Globus pallidus (tissue), 1 donor: Measurements from ENCODE around the gene DNAI2.

Source experiments
- DNase-seq: peaks from one replicate; pipeline ENCODE4 v3.0.0-alpha.2; 2015; ENCODE audit warnings: low spot score

Gene DNAI2, protein sequence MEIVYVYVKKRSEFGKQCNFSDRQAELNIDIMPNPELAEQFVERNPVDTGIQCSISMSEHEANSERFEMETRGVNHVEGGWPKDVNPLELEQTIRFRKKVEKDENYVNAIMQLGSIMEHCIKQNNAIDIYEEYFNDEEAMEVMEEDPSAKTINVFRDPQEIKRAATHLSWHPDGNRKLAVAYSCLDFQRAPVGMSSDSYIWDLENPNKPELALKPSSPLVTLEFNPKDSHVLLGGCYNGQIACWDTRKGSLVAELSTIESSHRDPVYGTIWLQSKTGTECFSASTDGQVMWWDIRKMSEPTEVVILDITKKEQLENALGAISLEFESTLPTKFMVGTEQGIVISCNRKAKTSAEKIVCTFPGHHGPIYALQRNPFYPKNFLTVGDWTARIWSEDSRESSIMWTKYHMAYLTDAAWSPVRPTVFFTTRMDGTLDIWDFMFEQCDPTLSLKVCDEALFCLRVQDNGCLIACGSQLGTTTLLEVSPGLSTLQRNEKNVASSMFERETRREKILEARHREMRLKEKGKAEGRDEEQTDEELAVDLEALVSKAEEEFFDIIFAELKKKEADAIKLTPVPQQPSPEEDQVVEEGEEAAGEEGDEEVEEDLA

DNA sequence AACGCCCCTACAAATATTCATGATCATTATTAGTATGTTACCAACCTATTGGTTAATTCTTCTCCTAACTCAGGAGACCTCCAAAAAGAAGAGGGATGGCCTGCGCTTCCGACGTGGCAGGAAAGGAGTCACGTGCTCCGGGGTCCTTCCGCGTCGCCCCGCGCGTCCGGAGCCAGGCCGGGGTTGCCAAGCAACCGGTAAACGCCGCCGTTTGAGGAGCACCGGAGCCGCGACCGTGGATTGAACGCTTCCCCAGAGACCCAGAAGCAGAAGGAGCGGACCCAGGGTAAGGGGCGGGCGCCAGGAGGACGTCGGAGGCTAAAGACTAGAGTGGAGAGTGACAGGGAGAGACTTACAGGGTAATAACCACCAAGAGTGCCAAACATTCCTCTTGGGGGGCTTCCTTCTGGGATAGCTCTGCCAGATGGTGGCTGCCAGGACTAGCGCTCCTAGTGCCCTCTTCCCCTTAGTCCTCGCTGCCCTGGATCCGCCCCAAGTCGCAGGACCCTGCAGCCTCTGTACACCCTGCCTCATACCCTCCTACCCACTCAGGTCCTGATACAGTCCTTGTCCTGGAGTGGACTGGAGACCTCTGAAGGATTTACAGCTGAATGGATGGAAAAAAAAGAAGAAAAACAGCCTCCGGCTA lies at the start of gene DNAI2:
Gene DNAI2 (plus strand): TSS at position 175 of the 649 bp plus-strand sequence. CDS start 7,584 bp downstream, outside the sequence.
- no peak for DNase-seq

DNA sequence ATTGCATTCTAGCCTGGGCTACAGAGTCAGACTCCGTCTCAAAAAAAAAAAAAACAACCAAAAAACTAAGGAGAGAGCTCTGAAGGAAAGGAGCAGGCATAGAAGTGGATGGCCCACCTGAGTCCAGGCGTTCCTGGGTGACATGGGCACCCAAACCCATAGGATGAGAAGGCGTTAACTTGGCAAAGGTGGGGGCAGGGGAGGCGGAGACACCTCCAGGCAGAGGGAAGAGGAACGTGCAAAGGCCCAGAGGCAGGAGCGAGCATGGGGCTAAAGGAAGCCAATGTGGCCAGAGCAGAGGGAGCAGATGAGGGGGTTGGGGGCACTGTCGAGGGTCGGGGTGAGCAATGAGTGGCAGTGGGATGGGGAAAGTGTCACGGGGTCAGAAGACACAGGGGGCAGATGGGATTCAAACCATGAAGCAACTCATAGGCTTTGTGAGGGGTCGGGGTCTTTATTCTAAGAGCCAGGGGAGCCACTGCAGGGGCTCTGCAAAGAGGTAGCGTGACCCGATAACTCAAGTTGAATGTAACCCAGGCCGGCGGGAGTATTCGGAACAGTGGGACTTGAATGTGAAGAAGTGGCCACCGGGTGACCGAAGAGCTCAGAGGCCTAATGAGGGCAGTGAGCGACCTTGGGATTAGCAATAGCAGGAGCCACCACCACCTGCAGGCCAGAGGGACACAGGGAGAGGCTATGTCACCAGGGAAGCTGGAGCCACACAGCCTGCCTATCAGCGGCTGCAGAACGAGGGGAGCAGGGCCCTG lies 48.9 kb upstream of the DNAI2 start:
- no peak for DNase-seq

DNA sequence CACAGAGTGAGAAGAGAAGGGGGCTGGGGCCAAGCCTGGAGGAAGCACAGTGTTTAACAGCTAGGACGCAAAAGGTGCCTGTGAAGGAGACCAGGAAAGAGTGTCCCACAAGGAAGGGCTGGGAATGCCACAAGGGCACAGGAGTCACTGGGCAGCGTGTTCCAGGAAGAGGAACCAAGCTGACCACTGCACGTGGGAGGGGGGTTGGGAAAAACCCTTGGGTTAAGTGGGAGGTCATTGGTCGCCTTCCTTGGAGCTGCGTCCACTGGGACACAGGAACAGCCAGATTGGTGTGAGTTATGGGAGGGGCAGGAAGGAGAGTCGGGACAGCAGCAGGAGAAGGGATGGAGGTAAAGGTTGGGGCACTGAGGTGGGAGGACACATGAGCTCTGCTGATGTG lies 47.8 kb upstream of the DNAI2 start:
- DNase-seq = no peak

DNA sequence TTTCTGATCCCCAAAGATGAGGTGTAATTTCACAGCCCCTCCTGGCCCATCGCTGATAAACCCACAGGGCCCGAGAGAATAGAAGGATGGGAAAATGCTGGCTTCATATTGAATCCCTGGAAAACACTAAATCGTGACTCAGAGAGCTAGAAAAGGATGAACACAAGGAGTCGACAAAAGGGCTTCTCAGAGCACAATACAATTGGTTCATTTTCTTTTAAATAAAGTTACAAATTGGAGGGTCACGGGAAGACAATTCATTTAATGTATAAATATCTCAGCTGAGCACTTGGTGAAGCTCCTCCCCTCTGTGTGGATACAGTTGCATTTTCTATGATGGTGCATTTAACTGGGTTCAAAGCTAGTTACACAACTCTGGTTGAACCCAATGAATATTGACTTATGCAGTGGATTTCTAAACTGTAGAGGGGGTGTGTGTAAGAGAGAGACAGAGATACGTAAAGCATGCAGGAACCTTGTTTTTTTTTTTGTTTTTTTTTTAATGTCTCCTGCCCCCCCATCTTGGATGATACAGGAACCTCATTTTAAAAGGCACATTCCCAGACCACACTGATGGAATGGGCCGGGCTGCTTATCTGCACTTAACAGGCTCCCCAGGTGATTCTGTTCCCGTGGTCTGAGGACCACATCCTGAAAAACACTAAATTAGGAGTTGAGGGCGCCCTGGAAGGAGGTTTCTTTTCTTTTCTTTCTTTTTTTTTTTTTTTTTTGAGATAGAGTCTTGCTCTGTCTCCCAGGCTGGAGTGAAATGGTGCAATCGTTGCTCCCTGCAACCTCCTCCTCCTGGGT lies 46.6 kb upstream of the DNAI2 start:
- no peak for DNase-seq

DNA sequence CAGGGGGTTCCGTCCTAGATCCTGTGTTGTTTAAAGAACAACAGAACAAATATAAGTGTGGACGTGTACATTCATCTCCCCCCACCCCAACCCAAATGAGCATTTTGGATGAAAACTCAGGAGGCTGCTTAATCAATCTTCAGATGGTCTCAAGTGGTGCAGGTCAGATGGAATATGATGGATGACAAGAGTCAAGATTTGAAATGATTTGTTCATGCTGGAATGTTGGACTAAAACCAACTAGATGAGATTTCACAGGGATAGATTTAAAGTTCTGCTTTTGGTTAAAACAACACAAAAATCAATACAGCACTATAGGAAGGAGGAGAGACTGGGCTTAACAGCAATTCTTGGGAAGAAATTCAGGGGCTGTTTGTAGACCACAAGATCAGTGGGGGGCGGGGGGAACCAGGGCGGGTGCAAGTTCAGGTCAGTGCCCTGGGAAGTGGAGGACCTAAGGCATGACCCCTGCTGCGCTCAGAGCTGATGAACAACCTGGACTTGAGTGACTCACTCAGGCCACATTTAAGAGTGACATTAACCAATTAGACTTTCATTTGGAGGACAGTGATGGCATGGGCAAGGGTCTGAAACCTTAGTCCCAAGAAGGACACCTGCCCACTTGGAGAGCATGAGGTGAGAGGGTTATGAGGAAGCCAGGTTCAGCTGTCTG lies 45.6 kb upstream of the DNAI2 start:
- DNase-seq = no peak

DNA sequence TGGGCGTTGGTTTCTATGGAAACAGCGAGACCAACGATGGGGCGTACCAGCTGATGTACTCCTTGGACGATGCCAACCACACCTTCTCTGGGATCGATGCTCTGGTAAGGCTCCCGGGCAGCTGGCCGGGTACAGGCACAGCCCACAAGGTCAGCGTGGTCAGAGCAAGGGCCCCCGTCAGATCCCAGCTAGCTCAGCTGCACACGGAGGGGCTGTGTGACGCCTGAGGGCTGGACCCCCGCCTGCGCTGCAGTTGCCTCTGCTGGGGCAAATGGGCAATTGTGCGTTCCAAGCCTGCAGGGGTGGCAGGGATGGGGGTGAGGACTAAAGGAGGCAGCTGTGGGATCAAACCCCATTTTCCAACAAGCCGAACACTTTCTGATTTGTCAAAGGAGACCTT lies 43.1 kb upstream of the DNAI2 start:
- DNase-seq = no peak

DNA sequence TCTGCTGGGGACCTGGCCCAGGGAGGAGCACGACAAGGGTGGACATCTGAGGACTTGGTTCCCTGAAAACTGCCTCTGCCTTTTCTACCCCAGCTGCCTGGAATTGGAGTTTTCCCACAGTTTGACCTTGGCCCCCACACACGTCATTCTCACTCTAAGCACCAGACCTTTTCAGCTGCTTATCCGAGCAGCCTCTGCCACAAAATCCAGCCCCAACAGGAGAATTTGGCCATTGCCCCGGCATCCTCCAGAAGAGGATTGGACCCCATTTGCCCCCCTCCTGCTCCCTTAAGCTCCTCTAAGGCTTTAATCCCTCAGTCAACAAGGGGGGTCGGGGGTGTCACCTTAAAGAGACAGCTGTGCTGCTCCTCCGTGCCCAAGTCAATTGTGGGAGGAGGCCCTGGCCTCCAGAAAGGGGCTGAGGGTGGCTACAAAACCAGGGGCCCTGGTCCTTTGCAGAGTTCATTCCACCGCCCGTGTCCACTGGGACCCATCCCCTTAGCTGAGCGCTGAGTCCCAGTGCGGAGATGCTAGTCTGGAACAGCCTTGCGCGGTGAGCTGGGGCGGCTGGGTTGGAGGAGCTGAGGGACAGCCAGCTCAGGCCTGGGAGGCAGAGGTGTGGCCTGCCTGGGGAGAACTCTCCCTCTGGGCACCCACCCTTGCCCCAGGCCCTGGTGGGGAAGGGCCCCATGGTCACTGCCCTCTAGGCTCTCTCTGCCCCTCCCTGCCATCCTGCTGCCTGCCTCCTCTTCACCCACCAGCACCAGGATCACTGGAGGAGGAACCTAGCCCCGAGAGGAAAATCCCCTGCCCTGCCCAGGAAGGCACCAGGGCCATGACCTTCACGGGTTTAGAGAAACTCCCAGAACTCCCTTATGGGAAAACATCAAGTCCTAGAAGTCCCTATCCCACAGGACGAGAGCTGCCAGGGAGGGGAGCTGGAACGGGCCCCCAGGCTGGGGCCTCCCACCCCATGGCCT lies 41.8 kb upstream of the DNAI2 start:
- no peak for DNase-seq

DNA sequence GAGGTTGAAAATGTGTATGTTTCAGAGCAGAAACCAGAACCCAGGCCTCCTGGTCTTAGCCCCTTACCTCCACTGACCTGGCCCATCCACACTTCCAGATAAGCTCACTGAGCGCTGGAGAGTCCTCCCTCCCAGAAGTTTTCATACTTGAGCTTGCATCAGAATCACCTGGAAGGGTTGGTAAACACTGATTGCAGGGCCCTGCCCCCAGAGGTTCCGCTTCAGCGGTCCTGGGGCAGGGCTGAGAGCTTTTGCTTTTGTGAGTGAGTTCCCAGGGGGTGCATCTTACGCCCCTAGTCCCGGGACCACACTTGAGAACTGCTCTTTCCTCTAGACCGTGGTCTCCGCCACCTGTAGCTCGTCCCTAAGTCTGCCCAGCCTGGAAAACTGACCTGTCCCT lies 40.1 kb upstream of the DNAI2 start:
- no peak for DNase-seq

DNA sequence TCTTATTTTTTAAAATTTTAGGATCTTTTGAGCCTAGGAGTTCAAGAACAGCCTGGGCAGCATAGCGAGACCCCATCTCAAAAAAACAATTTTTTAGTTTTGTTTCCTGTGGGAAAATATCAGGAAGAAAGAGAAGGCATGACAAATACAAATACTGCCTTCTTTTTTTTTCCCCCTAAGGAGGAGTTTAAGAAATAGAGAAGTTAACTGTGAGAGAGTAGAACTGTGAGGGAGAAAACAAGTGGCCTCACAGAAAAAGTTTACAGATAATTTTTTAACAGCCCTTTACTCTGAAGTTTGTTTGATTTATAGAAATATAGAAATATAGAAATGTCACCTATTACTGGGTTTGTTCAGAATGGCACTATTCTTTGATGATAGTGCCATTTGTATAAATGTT lies 39.5 kb upstream of the DNAI2 start:
- no peak for DNase-seq

DNA sequence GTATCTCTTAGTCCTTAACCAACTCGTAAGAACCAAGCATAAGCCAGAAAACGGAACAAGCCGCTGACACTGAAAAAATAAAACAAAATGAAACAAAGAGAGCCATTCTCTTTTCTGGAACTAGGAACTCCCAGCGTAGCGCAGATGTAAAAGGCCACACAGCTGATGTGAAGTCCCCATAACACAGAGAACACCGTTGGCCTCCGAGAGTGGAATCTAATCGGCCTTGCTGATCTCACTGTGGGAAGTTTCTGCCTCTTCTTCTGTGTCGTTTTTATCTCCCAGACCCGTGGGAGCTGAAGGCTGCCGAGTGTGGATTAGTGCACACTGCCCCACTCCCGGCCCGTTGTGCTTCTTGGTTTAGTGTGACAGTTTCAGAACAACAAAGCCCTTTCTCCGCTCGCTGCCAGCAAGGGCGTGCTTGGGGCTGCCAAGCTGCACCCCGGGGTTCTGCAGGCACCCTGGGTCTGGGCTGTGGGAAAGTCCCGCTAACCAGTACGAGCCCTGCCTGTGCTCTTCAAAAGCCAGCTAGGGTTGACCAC lies 38.9 kb upstream of the DNAI2 start:
- DNase-seq = peak; percentile 92

DNA sequence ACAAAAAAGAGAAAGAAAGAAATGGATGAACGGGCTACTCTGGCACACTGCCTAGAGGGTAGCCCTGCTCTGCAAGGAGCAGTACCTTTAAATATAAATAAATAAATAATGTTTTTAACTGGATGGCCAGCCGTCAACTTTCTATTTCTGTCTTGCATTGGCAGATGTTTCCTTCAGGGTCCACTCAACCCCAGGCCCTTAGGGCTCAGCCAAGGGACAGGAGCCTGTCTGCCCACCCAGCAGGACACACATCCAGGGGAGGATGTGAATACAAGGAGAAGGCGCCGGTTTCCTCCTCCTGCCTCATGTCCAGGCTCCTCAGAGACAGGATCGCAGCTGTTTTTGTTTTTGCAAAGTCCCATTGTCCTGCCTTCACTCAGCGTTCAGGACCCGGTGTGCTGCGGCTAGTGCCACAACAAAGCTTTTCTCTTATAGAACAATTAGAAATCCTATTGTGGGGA lies 38.1 kb upstream of the DNAI2 start:
- peak; percentile 67 for DNase-seq

DNA sequence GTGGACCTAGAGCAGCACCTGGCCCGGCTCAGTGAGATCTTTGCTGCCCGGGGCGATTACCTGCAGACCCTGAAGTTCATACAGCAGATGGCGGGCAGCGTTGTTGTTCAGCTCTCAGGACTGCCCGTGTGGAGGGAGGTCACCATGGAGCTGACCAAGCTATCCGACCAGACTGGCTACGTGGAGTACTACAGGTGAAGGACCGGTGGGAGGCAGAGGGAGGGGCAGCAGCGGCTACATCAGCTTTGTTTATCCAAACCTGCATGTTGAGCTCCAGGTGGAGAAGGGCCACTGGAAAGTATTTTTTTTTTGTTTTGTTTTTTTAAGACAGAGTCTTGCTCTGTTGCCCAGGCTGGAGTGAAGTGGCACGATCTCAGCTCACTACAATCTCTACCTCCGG lies 36.7 kb upstream of the DNAI2 start:
- no peak for DNase-seq

DNA sequence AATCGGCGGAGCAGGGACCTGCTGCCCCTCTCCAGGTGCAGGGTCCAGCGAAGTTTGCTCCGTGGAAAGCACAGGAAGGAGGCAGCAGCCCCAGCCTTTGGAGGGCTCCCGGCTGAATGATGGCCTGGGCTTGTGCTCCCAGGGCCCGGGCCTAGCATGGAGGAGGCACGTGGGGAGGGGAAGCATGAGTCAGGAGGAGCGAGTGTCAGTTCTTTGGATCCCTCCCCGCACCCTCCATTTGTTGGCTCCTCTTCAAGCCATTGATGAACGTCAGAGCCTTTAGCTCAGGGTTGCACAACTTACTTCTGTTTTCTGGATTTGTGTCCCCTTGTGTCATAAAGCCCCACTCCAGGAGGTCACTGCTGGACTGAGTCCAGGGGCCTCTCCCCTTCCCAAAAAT lies 34.9 kb upstream of the DNAI2 start:
- no peak for DNase-seq

DNA sequence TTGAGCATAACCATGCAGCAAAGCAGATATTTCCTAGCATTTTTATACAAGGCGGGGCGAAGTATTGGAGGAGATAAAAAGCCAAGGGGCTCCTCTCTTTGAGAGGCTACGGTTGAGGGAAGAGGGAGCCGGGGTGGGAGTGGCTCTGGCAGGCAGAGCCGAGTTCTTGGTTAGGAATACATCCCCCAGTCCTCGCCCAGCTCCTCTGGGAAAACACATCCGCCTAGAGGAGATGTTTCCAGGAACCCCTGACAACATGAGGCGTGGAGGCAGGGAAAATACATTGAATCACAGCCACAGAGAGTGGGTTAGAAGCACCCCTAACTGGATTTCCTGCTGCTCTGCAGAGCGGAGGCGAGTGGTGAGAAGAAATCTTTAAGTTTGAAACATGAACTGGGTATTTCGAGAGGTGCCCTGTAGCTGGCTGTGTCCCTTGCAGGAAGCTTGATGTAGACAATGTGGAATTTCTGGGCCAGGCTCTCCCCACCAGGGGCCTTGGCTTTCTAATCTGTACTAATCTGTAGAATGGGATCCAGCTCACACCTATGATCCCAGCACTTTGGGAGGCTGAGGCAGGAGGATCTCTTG lies 33.3 kb upstream of the DNAI2 start:
- no peak for DNase-seq

DNA sequence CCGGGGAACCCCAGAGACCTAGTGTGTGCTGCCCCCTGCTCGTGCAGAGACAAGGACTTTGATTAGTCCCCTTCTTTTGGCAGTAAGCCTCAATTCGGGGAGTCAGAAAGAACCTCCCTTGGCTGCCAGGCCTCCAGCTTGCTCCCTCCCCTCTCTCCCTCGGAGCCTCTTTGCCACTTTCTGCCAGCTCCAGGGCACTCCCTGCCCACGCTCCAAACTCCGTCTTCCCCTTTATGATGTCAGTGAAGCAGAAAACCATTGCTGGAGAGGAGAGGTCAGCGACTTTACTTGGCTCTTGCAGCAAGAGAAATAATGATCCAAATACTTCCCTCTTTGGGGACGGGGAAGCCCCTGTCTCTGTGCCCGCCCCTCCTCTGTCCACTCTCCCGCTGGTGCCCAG lies 32.6 kb upstream of the DNAI2 start:
- peak; percentile 73 for DNase-seq

DNA sequence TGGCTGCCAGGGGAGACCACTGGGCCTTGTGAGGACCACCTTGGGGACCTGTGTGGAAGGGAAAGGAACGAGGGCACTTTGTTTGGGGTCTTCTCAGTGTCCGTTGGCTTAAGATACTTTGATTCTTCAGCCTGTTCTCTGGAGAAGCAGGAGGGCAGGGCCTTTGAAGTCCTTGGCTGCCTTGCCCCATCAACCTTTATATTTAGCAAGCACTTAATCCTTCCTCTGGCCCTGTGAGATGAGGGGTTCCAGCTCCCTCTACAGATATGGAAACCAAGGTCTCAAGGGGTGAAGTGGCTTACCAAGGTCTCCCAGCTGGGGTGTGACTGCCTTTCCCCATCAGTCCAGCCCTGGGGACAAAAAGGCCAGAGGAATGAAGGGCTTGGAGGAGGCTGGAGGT lies 32.2 kb upstream of the DNAI2 start:
- no peak for DNase-seq

DNA sequence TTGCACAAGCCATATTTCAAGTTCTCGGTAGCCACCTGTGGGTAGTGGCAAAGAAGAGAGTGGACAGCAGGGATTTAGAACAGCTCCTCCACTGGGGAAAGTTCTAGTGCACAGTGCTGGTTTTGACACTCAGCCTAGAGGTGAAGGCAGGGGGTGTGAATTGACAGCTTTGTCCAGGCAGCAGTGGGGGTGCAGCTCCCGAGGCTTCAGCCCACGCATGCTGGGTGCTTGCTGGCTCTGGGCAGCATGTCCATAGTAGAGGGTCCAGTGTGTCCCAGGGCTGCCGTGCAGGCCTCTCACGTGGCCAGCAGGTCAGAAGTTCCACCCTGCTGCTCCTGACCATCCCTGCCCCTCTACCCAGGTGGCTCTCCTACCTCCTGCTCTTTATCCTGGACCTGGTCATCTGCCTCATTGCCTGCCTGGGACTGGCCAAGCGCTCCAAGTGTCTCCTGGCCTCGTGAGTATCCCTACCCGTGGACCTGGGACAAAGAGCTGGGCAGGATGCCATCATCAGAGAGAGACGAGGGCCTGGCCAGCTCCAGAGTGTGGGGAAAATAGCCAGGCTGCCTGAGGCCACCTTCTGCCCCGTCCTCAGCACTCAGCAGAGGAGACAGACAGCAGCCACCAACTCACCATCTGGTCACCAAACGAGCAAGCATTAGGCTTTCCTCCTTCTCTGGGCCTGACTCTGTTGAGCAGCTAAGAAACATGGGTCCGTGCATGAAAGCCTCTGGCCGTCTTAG lies 30.9 kb upstream of the DNAI2 start:
- peak; percentile 70 for DNase-seq

DNA sequence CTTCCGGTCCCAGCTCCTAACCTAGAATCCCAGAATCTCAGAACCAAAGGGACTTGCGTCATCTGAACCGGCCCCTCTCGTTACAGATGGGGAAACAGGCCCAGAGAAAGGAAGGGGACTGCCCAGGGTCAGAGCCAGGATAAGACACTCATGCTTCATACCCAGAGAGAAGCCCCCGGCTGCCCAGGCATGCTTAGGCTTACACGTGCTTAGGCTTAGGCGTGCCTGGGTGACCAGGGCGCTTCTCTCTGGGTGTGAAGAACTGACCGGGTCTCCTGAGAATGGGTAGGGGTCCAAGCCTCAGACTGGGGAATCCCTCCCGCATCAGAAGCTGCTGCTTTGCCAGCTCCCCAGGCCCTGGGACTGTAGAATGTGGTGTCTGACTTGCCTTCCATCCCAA lies 29.9 kb upstream of the DNAI2 start:
- no peak for DNase-seq
